Thoracic aorta (tissue), 2 donors: ENCODE results near the gene ACVR1B. TPM values are rescaled to one million over a fixed set of nuclear protein-coding genes. Genes with fewer than 3 reads are reported as not detected.

Experiments
- ATAC-seq: fragments of 150-250 bp; one replicate; pipeline ENCODE4 v1.8.0; 2017; ENCODE audit warnings: low read depth; ENCODE audit not compliant: insufficient number of reproducible peaks, low FRiP score
- DNase-seq: peaks from one replicate; pipeline ENCODE4 v3.0.0-alpha.2; 2020; ENCODE audit warnings: low spot score
- H3K27ac ChIP-seq, 2 donors: fragments of 200-600 bp; sonication (generic); 1 replicate in 1 of 2; 2 replicates in 1 of 2; pipeline ENCODE4 v1.5.1; 2016; ENCODE audit warnings: mild to moderate bottlenecking in 2 of 2, moderate library complexity in 2 of 2
- H3K27me3 ChIP-seq: fragments of 200-600 bp; sonication (generic); replicated peaks from 2 replicates; pipeline ENCODE4 v1.6.0; 2016; ENCODE audit warnings: mild to moderate bottlenecking; ENCODE audit not compliant: insufficient read depth
- H3K36me3 ChIP-seq: fragments of 200-600 bp; sonication (generic); one replicate; pipeline ENCODE4 v1.5.1; 2016
- H3K4me1 ChIP-seq, 2 donors: fragments of 200-600 bp; sonication (generic); 1 replicate in 1 of 2; 2 replicates in 1 of 2; pipeline versions ENCODE4 v1.5.1 to v1.6.0; 2016; ENCODE audit warnings: low read depth in 2 of 2, mild to moderate bottlenecking in 1 of 2; ENCODE audit not compliant: control insufficient read depth in 1 of 2
- H3K4me3 ChIP-seq: fragments of 200-600 bp; sonication (generic); 2 replicates; pipeline ENCODE4 v1.5.1; 2016; ENCODE audit warnings: mild to moderate bottlenecking
- H3K9me3 ChIP-seq: fragments of 200-600 bp; sonication (generic); 2 replicates; pipeline ENCODE4 v1.5.1; 2016
- total RNA-seq, 2 donors: library from RNA; depleted of rRNA; stranded (reverse); fragments of >200 nt; gene quantifications; one replicate each; pipeline versions ENCODE4 v1.1.0 to v1.2.3, GENCODE V29; 2016
- TF ChIP-seq, protein P1 (sequence below): fragments of 200-600 bp; sonication (generic); IDR thresholded peaks from one replicate; pipeline ENCODE4 v1.5.1; 2019; ENCODE audit warnings: antibody characterized with exemption

ACVR1B gene
- total RNA-seq, 2 donors from 2014 or later, result 9.9 to 24.4 TPM

DNA sequence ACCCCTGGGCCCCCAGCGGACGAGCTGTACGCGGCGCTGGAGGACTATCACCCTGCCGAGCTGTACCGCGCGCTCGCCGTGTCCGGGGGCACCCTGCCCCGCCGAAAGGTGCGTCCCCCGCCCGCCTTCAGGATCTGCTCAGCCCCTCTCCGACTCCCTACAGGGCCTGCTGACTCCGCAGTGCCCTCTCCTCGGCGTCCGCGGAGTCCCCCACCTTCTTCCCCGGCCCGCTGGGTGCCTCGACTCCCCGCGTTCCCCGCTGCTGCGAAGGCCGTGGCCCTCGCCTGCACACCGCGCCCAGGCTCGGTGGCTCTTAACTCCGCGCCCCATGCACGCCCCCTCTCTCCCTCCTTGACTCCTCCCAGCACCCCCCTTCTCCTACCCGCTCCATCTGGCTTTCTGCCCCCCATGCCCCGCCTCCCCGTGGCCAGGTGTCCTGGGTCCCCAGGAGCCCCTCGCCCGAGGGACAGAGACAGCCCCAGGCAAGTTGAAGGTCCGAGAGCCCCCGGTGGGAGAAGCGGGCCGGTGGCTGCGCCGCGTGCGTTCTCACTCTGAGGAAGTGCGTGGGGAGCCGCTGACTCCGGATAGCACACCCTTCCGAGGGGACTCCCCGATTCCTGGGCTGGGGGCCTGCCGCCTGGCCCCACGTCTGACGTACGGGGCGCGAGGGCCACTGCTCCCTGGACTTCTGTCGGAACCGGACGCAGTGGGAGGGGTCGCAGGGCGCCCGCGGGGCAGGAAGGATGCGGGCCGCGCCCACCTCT, 55.8 kb downstream of the ACVR1B start:
- Histone ChIP-seq H3K27me3 (no peaks in the 10 kb centered on the region), H3K27ac (peak overlapping the region; percentile 32 to 37), H3K36me3 (no peaks in the 10 kb centered on the region), H3K4me1 (peaks cover 8 to 34% of the 10 kb centered on the region in 2 donors), H3K9me3 (no peaks in the 10 kb centered on the region), H3K4me3 (peak overlapping the region; percentile 73)
- DNase-seq, result no peak
- TF ChIP-seq, protein P1, sequence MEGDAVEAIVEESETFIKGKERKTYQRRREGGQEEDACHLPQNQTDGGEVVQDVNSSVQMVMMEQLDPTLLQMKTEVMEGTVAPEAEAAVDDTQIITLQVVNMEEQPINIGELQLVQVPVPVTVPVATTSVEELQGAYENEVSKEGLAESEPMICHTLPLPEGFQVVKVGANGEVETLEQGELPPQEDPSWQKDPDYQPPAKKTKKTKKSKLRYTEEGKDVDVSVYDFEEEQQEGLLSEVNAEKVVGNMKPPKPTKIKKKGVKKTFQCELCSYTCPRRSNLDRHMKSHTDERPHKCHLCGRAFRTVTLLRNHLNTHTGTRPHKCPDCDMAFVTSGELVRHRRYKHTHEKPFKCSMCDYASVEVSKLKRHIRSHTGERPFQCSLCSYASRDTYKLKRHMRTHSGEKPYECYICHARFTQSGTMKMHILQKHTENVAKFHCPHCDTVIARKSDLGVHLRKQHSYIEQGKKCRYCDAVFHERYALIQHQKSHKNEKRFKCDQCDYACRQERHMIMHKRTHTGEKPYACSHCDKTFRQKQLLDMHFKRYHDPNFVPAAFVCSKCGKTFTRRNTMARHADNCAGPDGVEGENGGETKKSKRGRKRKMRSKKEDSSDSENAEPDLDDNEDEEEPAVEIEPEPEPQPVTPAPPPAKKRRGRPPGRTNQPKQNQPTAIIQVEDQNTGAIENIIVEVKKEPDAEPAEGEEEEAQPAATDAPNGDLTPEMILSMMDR, result no peak
- no peak for ATAC-seq

- H3K36me3 ChIP-seq, result no peaks in the 10 kb centered on the region
- DNase-seq (no peak), ATAC-seq (no peak)
- H3K4me3 ChIP-seq, result peak overlapping the region; percentile 73
- peaks cover 8 to 34% of the 10 kb centered on the region in 2 donors for H3K4me1 ChIP-seq
- H3K27me3 ChIP-seq, result no peaks in the 10 kb centered on the region
- no peaks in the 10 kb centered on the region for H3K9me3 ChIP-seq
- peak overlapping the region; percentile 27 to 37 for H3K27ac ChIP-seq
- TF ChIP-seq, protein P1, result no peak
These were observed 56.5 kb downstream of the ACVR1B start for GRCh38 chr12:52007982-52008510.

- TF ChIP-seq, protein P1, result no peak
- no peak for DNase-seq
- H3K27ac ChIP-seq, result peak overlapping the region; percentile 68 to 73
- no peak overlapping the region for H3K4me3 ChIP-seq
- no peaks in the 10 kb centered on the region for H3K9me3 ChIP-seq
- H3K27me3 ChIP-seq, result no peaks in the 10 kb centered on the region
- no peaks in the 10 kb centered on the region for H3K36me3 ChIP-seq
- H3K4me1 ChIP-seq, result peaks cover 8 to 34% of the 10 kb centered on the region in 2 donors
- ATAC-seq, result no peak
These were observed 57.7 kb downstream of the ACVR1B start for GRCh38 chr12:52009081-52009751.

DNA sequence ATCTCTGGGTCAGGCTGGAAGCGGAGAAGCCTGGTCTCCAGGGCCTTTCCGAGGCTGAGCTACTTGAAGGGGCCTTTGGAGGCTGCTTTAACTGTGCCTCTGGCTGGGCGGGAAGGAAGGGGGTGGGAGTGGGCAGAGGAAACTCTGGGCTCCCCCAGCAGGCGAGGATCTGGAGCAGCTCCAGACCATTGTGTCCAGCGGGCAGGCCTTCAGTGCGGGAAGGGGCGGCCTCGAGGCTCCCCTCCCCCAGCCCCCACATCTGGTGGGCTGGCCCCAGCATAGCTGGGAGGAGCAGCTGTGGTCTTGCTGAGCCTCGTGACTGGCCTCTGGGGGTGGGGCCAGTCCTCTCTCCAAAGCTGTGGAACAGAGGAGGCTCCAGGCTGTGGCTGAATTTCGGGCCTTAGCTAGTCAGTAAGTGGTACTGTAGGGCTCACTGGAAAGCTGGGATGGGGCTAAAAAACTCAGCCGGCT, 58.7 kb downstream of the ACVR1B start:
- Histone ChIP-seq H3K27ac (peak overlapping the region; percentile 68 to 73), H3K9me3 (no peaks in the 10 kb centered on the region), H3K27me3 (no peaks in the 10 kb centered on the region), H3K36me3 (no peaks in the 10 kb centered on the region), H3K4me1 (peaks cover 8 to 34% of the 10 kb centered on the region in 2 donors), H3K4me3 (peak overlapping the region; percentile 24)
- ATAC-seq (peak; percentile 10), DNase-seq (no peak)
- TF ChIP-seq, protein P1, result no peak
